ENCODE data around the gene UNC80.

- TF ChIP-seq POLR2A (IDR thresholded peaks at IDR 0.05): no peak
- TF ChIP-seq, protein P1, sequence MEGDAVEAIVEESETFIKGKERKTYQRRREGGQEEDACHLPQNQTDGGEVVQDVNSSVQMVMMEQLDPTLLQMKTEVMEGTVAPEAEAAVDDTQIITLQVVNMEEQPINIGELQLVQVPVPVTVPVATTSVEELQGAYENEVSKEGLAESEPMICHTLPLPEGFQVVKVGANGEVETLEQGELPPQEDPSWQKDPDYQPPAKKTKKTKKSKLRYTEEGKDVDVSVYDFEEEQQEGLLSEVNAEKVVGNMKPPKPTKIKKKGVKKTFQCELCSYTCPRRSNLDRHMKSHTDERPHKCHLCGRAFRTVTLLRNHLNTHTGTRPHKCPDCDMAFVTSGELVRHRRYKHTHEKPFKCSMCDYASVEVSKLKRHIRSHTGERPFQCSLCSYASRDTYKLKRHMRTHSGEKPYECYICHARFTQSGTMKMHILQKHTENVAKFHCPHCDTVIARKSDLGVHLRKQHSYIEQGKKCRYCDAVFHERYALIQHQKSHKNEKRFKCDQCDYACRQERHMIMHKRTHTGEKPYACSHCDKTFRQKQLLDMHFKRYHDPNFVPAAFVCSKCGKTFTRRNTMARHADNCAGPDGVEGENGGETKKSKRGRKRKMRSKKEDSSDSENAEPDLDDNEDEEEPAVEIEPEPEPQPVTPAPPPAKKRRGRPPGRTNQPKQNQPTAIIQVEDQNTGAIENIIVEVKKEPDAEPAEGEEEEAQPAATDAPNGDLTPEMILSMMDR (IDR thresholded peaks at IDR 0.05): no peak
These were observed 184.6 kb downstream of the UNC80 start for GRCh38 chr2:209956271-209956670.
